ENCODE results near the gene TESMIN.

DNA sequence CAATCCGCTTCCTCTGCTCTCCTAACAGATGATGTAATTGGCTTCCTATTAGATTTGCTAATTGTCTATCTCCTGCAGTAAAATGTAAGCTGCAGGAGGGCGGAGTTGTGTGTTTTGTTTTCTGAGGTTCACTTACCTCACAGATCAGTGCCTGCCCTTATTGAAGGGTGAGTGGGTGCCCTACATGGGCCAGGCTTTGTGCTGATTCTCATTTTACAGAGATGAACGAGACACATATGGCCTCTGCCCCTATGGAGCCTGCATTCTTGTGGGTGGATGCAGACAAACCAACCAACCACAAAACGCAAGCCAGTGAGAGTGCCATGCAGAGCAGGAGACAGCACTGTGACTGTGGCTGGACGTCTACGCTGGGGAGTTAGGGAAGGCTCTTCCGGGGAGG is 9.9 kb downstream of the TESMIN start:
- TF ChIP-seq, protein P1, sequence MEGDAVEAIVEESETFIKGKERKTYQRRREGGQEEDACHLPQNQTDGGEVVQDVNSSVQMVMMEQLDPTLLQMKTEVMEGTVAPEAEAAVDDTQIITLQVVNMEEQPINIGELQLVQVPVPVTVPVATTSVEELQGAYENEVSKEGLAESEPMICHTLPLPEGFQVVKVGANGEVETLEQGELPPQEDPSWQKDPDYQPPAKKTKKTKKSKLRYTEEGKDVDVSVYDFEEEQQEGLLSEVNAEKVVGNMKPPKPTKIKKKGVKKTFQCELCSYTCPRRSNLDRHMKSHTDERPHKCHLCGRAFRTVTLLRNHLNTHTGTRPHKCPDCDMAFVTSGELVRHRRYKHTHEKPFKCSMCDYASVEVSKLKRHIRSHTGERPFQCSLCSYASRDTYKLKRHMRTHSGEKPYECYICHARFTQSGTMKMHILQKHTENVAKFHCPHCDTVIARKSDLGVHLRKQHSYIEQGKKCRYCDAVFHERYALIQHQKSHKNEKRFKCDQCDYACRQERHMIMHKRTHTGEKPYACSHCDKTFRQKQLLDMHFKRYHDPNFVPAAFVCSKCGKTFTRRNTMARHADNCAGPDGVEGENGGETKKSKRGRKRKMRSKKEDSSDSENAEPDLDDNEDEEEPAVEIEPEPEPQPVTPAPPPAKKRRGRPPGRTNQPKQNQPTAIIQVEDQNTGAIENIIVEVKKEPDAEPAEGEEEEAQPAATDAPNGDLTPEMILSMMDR (IDR thresholded peaks at IDR 0.05): no peak
- TF ChIP-seq POLR2AphosphoS5 (IDR thresholded peaks at IDR 0.05): no peak
- TF ChIP-seq POLR2A (IDR thresholded peaks at IDR 0.05): no peak

All from upper lobe of left lung (tissue), 4 donors.